ENCODE data around the gene MB. TPM values are rescaled to one million over a fixed set of nuclear protein-coding genes. Genes with fewer than 3 reads are reported as not detected.

Gene MB
- total and polyA plus RNA-seq, 2 donors: 1.1 to 3.7 TPM

DNA sequence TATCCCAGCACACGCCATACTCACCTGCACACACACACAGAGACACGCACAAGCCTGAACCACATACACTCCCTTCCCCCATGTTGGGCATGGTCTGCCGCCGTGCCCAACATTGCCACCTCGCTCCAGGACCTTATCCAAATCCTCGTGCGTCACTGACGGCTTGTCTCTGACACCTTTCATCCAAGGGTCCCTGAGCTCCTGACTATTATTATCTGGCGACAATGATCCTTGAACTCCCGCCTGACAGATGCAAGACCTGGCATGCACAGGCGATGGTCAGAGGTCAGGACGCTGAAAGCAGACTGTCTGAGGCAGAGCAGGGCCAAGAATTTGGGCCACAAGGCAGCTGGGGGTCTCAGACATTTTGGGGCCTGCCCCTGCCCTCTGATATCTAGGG is 4.2 kb downstream of the MB start:
- Histone ChIP-seq H3K9me3 (ENCODE audit: control insufficient read depth in 2 of 2, insufficient read depth in 1 of 2, low read length in 1 of 2) (no peaks in the 10 kb centered on the region), H3K4me1 (ENCODE audit: control insufficient read depth in 2 of 2, insufficient read depth in 2 of 2, low read length in 2 of 2) (peaks cover 0 to 3% of the 10 kb centered on the region in 2 donors), H3K36me3 (ENCODE audit: control insufficient read depth in 2 of 2, insufficient read depth in 2 of 2, low read length in 1 of 2) (no peaks in the 10 kb centered on the region), H3K27ac (ENCODE audit: low read depth in 1 of 2, low read length in 1 of 2) (no peak overlapping the region), H3K4me3 (ENCODE audit: low read length in 2 of 2) (no peak overlapping the region), H3K27me3 (ENCODE audit: control insufficient read depth in 2 of 2, insufficient read depth in 1 of 2, low read length in 1 of 2) (peaks cover 0 to 2% of the 10 kb centered on the region in 2 donors)
- no peak for DNase-seq (ENCODE audit: low read depth in 6 of 9, low spot score in 9 of 9)
- WGBS: 94% methylated on average over 12 of the region's 12 CpGs

DNA sequence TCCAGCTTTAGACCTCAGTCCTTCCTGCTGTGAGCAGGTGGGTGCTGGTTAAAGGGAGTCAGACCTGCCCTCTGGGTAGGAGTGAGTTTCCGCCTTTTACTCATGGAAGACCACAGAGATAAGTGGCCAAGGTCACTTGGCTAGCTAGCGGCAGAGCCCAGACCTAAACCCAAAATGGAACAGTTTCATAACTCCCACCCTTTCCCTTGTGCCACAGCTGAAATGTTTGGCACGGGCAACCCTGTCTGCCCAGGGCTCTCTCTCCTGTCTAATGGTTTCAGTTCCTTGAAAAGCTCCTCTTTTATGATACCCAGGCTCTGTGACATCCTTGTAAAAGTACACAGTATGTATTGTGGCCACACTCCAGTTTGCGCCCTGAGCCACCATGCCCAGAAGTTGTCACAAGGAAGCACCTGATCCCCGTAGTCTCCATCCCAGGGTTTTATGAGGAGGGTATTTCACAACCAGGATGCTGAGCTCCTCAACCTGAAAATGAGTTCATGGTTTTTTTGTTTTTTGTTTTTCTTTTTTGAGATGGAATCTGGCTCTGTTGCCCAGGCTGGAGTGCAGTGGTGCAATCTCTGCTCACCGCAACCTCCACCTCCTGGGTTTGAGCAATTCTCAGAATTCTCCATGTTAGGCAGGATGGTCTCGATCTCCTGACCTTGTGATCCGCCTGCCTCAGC is 5.1 kb downstream of the MB start:
- no peak for DNase-seq (ENCODE audit: low read depth in 6 of 9, low spot score in 9 of 9)
- Histone ChIP-seq H3K9me3 (ENCODE audit: control insufficient read depth in 2 of 2, insufficient read depth in 1 of 2, low read length in 1 of 2) (no peaks in the 10 kb centered on the region), H3K27me3 (ENCODE audit: control insufficient read depth in 2 of 2, insufficient read depth in 1 of 2, low read length in 1 of 2) (peaks cover 0 to under 1% of the 10 kb centered on the region in 2 donors), H3K4me1 (ENCODE audit: control insufficient read depth in 2 of 2, insufficient read depth in 2 of 2, low read length in 2 of 2) (peaks cover 0 to 1% of the 10 kb centered on the region in 2 donors), H3K36me3 (ENCODE audit: control insufficient read depth in 2 of 2, insufficient read depth in 2 of 2, low read length in 1 of 2) (no peaks in the 10 kb centered on the region), H3K27ac (ENCODE audit: low read depth in 1 of 2, low read length in 1 of 2) (no peak overlapping the region), H3K4me3 (ENCODE audit: low read length in 2 of 2) (no peak overlapping the region)
- 51% methylated on average over 8 of the region's 8 CpGs for WGBS

DNA sequence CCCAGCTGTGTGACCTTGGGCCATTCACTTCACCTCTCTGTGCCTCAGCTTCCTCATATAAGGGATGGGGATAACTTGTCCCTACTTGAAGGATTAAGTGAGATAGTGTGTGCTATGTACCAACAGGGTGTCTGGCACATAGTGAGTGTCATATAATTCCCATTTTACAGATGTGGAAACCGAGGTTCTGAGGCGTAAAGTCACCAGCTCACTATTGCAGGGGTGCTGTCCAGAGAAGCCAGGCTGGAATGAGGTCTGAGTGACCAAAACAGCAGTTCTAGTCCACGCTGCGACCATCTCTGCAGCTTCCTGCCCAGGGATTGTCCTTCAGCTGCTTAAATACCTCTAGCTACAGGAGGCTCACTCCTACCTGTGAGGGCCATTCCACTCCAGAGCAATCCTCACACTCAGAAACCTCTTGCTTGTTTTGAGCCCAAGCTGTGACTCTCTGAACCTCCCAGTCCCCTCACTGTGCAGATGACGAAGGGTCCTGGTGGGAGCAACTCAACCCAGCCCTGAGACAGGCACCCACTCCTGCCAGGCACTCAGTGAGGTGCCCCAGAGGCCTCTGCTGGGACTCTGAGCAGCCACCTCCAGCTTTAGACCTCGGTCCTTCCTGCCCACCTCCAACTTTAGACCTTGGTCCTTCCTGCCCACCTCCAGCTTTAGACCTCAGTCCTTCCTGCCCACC is 5.8 kb downstream of the MB start:
- H3K27ac ChIP-seq (ENCODE audit: low read depth in 1 of 2, low read length in 1 of 2): no peak overlapping the region
- H3K9me3 ChIP-seq (ENCODE audit: control insufficient read depth in 2 of 2, insufficient read depth in 1 of 2, low read length in 1 of 2): no peaks in the 10 kb centered on the region
- 73% methylated on average over 6 of the region's 6 CpGs for WGBS
- H3K36me3 ChIP-seq (ENCODE audit: control insufficient read depth in 2 of 2, insufficient read depth in 2 of 2, low read length in 1 of 2): no peaks in the 10 kb centered on the region
- H3K27me3 ChIP-seq (ENCODE audit: control insufficient read depth in 2 of 2, insufficient read depth in 1 of 2, low read length in 1 of 2): no peaks in the 10 kb centered on the region
- no peak for DNase-seq (ENCODE audit: low read depth in 6 of 9, low spot score in 9 of 9)
- no peaks in the 10 kb centered on the region for H3K4me1 ChIP-seq (ENCODE audit: control insufficient read depth in 2 of 2, insufficient read depth in 2 of 2, low read length in 2 of 2)
- no peak overlapping the region for H3K4me3 ChIP-seq (ENCODE audit: low read length in 2 of 2)

DNA sequence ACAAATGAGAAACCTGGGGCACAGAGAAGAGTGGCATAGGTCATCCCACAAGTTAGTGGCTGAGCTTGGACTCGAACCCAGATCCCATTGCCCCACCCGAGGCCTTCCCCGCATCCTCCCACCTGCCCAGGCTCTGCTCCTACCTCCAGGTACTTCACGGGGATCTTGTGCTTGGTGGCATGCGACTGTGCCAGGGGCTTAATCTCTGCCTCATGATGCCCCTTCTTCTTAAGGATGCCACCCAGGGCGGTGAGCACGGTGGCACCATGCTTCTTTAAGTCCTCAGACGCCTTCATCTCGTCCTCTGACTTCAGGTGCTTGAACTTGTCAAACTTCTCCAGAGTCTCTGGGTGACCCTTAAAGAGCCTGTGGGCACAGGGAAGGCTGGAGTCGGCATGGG is 6.4 kb downstream of the MB start:
- H3K9me3 ChIP-seq (ENCODE audit: control insufficient read depth in 2 of 2, insufficient read depth in 1 of 2, low read length in 1 of 2): no peaks in the 10 kb centered on the region
- H3K27ac ChIP-seq (ENCODE audit: low read depth in 1 of 2, low read length in 1 of 2): no peak overlapping the region
- H3K27me3 ChIP-seq (ENCODE audit: control insufficient read depth in 2 of 2, insufficient read depth in 1 of 2, low read length in 1 of 2): no peaks in the 10 kb centered on the region
- H3K4me3 ChIP-seq (ENCODE audit: low read length in 2 of 2): no peak overlapping the region
- WGBS: 93% methylated on average over 10 of the region's 10 CpGs
- H3K4me1 ChIP-seq (ENCODE audit: control insufficient read depth in 2 of 2, insufficient read depth in 2 of 2, low read length in 2 of 2): no peaks in the 10 kb centered on the region
- no peaks in the 10 kb centered on the region for H3K36me3 ChIP-seq (ENCODE audit: control insufficient read depth in 2 of 2, insufficient read depth in 2 of 2, low read length in 1 of 2)
- DNase-seq (ENCODE audit: low read depth in 6 of 9, low spot score in 9 of 9): no peak

DNA sequence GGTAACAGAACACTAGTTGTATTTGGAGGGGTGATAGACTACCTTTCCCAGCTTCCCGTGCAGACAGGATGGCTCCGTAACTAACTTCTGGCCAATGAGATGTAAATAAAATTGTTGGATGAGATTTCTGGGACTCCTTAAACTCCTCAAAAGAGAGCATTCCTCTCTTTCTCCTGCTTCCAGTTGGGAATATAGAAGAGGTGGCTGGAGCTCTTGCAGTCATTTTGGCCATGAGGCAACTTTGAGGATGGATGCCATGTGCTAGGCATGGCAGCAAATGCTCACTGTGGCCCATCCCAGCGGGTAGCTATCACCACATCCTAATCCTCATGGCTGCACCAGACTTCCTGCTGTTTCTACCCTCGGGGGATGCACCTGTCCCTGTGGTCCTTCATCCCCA is 7.4 kb downstream of the MB start:
- no peak overlapping the region for H3K4me3 ChIP-seq (ENCODE audit: low read length in 2 of 2)
- DNase-seq (ENCODE audit: low read depth in 6 of 9, low spot score in 9 of 9): no peak
- H3K27ac ChIP-seq (ENCODE audit: low read depth in 1 of 2, low read length in 1 of 2): no peak overlapping the region
- H3K36me3 ChIP-seq (ENCODE audit: control insufficient read depth in 2 of 2, insufficient read depth in 2 of 2, low read length in 1 of 2): no peaks in the 10 kb centered on the region
- WGBS: 57% methylated on average over 4 of the region's 4 CpGs
- no peaks in the 10 kb centered on the region for H3K4me1 ChIP-seq (ENCODE audit: control insufficient read depth in 2 of 2, insufficient read depth in 2 of 2, low read length in 2 of 2)
- H3K9me3 ChIP-seq (ENCODE audit: control insufficient read depth in 2 of 2, insufficient read depth in 1 of 2, low read length in 1 of 2): no peaks in the 10 kb centered on the region
- no peaks in the 10 kb centered on the region for H3K27me3 ChIP-seq (ENCODE audit: control insufficient read depth in 2 of 2, insufficient read depth in 1 of 2, low read length in 1 of 2)

DNA sequence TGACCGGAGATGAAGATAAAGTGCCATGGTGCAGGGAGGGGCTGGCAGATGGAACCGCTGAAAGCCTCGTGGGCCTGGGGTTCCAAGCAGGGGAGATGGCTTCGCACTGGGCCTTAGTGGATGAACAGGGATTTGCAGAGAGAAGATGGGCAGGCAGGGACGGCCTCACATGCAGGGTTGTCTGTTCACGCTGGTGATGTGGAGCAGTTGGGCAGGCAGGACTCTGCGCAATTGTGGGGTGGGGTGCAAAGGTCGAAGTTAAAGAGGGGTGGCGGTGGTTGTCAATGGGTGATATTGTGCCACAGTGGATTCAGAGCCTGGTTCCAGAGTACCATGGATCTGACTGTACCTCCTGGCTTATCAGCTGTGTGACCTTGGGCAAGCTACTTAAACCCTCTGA is 7.9 kb downstream of the MB start:
- no peak for DNase-seq (ENCODE audit: low read depth in 6 of 9, low spot score in 9 of 9)
- Histone ChIP-seq H3K36me3 (ENCODE audit: control insufficient read depth in 2 of 2, insufficient read depth in 2 of 2, low read length in 1 of 2) (no peaks in the 10 kb centered on the region), H3K4me3 (ENCODE audit: low read length in 2 of 2) (no peak overlapping the region), H3K27ac (ENCODE audit: low read depth in 1 of 2, low read length in 1 of 2) (no peak overlapping the region), H3K9me3 (ENCODE audit: control insufficient read depth in 2 of 2, insufficient read depth in 1 of 2, low read length in 1 of 2) (no peaks in the 10 kb centered on the region), H3K4me1 (ENCODE audit: control insufficient read depth in 2 of 2, insufficient read depth in 2 of 2, low read length in 2 of 2) (no peaks in the 10 kb centered on the region), H3K27me3 (ENCODE audit: control insufficient read depth in 2 of 2, insufficient read depth in 1 of 2, low read length in 1 of 2) (no peaks in the 10 kb centered on the region)
- 98% methylated on average over 9 of the region's 9 CpGs for WGBS

DNA sequence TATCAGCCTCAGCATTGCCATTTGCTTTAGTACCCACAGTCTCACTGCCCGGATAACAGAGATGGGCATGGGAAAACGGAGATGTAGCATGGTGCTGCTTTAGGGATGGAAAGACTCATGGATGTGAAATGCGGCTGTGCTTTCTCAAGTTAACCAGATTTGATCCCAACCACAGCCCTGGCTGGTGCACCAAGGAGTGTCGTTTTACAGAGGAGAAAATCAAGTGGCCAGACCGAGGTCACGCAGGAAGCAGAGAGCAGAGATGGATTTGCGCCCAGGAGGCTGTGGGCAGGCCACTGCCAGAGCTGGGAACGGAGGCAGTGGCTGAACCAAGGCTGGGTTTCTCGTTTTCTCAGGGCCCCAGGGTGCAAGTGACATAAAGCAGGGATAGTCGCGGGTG is 9.0 kb downstream of the MB start:
- 92% methylated on average over 11 of the region's 11 CpGs for WGBS
- Histone ChIP-seq H3K9me3 (ENCODE audit: control insufficient read depth in 2 of 2, insufficient read depth in 1 of 2, low read length in 1 of 2) (no peaks in the 10 kb centered on the region), H3K27me3 (ENCODE audit: control insufficient read depth in 2 of 2, insufficient read depth in 1 of 2, low read length in 1 of 2) (no peaks in the 10 kb centered on the region), H3K36me3 (ENCODE audit: control insufficient read depth in 2 of 2, insufficient read depth in 2 of 2, low read length in 1 of 2) (no peaks in the 10 kb centered on the region), H3K4me3 (ENCODE audit: low read length in 2 of 2) (no peak overlapping the region), H3K4me1 (ENCODE audit: control insufficient read depth in 2 of 2, insufficient read depth in 2 of 2, low read length in 2 of 2) (no peaks in the 10 kb centered on the region), H3K27ac (ENCODE audit: low read depth in 1 of 2, low read length in 1 of 2) (no peak overlapping the region)
- no peak for DNase-seq (ENCODE audit: low read depth in 6 of 9, low spot score in 9 of 9)

DNA sequence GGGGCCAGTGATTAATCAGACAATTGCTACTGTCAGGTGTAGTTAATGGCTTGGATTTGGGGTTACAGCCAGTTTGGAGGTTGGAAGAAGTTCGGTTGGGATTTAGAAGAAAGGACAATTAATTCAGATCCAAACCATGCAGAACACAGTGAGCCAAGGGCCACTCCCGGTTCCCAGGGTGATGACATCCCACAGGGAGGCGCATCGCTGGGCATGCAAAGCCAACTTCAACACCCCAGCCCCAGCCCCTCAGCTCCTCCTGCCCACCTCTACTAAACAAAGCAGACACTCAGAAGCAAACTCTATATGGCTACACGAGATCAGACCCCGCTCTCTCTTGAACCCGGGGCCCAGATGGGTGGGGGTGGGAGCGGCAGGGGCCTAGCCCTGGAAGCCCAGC is 10.2 kb downstream of the MB start:
- Histone ChIP-seq H3K4me1 (ENCODE audit: control insufficient read depth in 2 of 2, insufficient read depth in 2 of 2, low read length in 2 of 2) (no peaks in the 10 kb centered on the region), H3K36me3 (ENCODE audit: control insufficient read depth in 2 of 2, insufficient read depth in 2 of 2, low read length in 1 of 2) (no peaks in the 10 kb centered on the region), H3K4me3 (ENCODE audit: low read length in 2 of 2) (no peak overlapping the region), H3K9me3 (ENCODE audit: control insufficient read depth in 2 of 2, insufficient read depth in 1 of 2, low read length in 1 of 2) (no peaks in the 10 kb centered on the region), H3K27ac (ENCODE audit: low read depth in 1 of 2, low read length in 1 of 2) (no peak overlapping the region), H3K27me3 (ENCODE audit: control insufficient read depth in 2 of 2, insufficient read depth in 1 of 2, low read length in 1 of 2) (no peaks in the 10 kb centered on the region)
- 99% methylated on average over 8 of the region's 8 CpGs for WGBS
- no peak for DNase-seq (ENCODE audit: low read depth in 6 of 9, low spot score in 9 of 9)

DNA sequence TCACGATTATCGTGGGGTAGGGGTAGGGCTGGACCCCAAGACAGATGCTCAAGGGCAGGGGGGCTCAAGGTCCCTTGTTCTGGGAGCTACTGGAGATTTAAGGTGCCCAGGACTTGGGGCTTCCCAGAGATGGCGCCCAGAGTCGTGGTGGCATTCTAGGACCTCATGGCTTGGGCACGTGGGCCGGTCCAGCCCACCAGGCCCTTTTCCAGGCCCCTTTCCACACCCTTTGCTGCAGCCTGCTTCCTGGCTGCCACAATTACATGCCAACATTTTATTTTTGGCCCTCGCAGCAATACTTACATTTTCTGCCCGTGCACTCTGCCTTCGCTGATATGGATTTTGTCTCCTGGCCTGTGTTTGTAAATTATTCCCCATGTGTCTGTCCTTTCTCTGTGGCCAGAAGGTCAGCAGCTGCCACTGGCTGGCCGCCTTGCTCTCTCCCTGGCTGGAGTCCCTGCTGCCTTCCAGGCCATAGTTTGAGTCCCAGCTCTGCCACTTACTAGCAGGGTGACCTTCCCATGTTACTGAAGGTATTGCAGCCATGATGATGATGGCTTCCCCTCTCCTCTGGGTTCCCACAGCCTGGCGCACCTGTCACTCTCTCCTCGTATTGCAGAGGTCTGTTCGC is 11.2 kb downstream of the MB start:
- 92% methylated on average over 13 of the region's 13 CpGs for WGBS
- no peaks in the 10 kb centered on the region for H3K4me1 ChIP-seq (ENCODE audit: control insufficient read depth in 2 of 2, insufficient read depth in 2 of 2, low read length in 2 of 2)

More for the DNA sequence above, 11.2 kb downstream of the MB start:
- Histone ChIP-seq H3K27me3 (ENCODE audit: control insufficient read depth in 2 of 2, insufficient read depth in 1 of 2, low read length in 1 of 2) (no peaks in the 10 kb centered on the region), H3K27ac (ENCODE audit: low read depth in 1 of 2, low read length in 1 of 2) (no peak overlapping the region), H3K36me3 (ENCODE audit: control insufficient read depth in 2 of 2, insufficient read depth in 2 of 2, low read length in 1 of 2) (no peaks in the 10 kb centered on the region), H3K4me3 (ENCODE audit: low read length in 2 of 2) (no peak overlapping the region), H3K9me3 (ENCODE audit: control insufficient read depth in 2 of 2, insufficient read depth in 1 of 2, low read length in 1 of 2) (no peaks in the 10 kb centered on the region)
- DNase-seq (ENCODE audit: low read depth in 6 of 9, low spot score in 9 of 9): no peak
